H9 (cell line): Measurements from ENCODE around the gene MSI2. TPM values are rescaled to one million over a fixed set of nuclear protein-coding genes. Genes with fewer than 3 reads are reported as not detected.

Source experiments
- DNase-seq: peaks from one replicate; pipeline ENCODE4 v3.0.0-alpha.2; 2017
- H2AFZ ChIP-seq: one replicate; pipeline ENCODE4 v1.6.1; 2013; ENCODE audit warnings: mild to moderate bottlenecking, low read length, control low read depth, moderate library complexity
- H2AK5ac ChIP-seq: 2 replicates; pipeline ENCODE4 v1.6.1; 2013; ENCODE audit warnings: low read length, control low read depth, mixed read lengths; ENCODE audit not compliant: insufficient read length
- H2BK120ac ChIP-seq: one replicate; pipeline ENCODE4 v1.6.1; 2013; ENCODE audit warnings: low read depth, mild to moderate bottlenecking, low read length, control low read depth, inconsistent platforms; ENCODE audit not compliant: poor library complexity, severe bottlenecking
- H2BK12ac ChIP-seq: 2 replicates; pipeline ENCODE4 v1.6.1; 2013; ENCODE audit warnings: low read length, control low read depth, mixed read lengths, low read depth; ENCODE audit not compliant: insufficient read length
- H2BK15ac ChIP-seq: 2 replicates; pipeline ENCODE4 v1.6.1; 2013; ENCODE audit warnings: low read depth, low read length, control low read depth
- H2BK20ac ChIP-seq: one replicate; pipeline ENCODE4 v1.6.1; 2013; ENCODE audit warnings: low read depth, mild to moderate bottlenecking, low read length, control low read depth, inconsistent platforms; ENCODE audit not compliant: poor library complexity, severe bottlenecking
- H2BK5ac ChIP-seq: 2 replicates; pipeline ENCODE4 v1.6.1; 2013; ENCODE audit warnings: low read length, control low read depth, mixed read lengths; ENCODE audit not compliant: insufficient read length
- H3K14ac ChIP-seq: 2 replicates; pipeline ENCODE4 v1.6.1; 2013; ENCODE audit warnings: low read length, control low read depth; ENCODE audit not compliant: insufficient read depth
- H3K18ac ChIP-seq: 2 replicates; pipeline ENCODE4 v1.6.1; 2013; ENCODE audit warnings: low read depth, mild to moderate bottlenecking, mixed read lengths, low read length, control low read depth; ENCODE audit not compliant: insufficient read length
- H3K23ac ChIP-seq: 2 replicates; pipeline ENCODE4 v1.6.1; 2013; ENCODE audit warnings: low read length, control low read depth, mixed read lengths, low read depth; ENCODE audit not compliant: insufficient read length
- H3K23me2 ChIP-seq: 2 replicates; pipeline ENCODE4 v1.6.1; 2013; ENCODE audit warnings: low read depth, mild to moderate bottlenecking, mixed read lengths, low read length, control low read depth; ENCODE audit not compliant: insufficient read length, poor library complexity, severe bottlenecking
- H3K27ac ChIP-seq: 2 replicates; pipeline ENCODE4 v1.5.1; 2013; ENCODE audit warnings: low read length, control low read depth, mixed read lengths, low read depth; ENCODE audit not compliant: insufficient read length
- H3K27me3 ChIP-seq: 2 replicates; pipeline ENCODE4 v1.6.1; 2013; ENCODE audit warnings: low read length, control low read depth, inconsistent platforms; ENCODE audit not compliant: insufficient read depth
- H3K4ac ChIP-seq: 2 replicates; pipeline ENCODE4 v1.6.1; 2013; ENCODE audit warnings: low read depth, mild to moderate bottlenecking, control low read depth, inconsistent platforms, low read length, moderate library complexity
- H3K4me1 ChIP-seq: 2 replicates; pipeline ENCODE4 v1.6.1; 2013; ENCODE audit warnings: low read length, control low read depth, inconsistent platforms; ENCODE audit not compliant: insufficient read depth
- H3K4me2 ChIP-seq: 2 replicates; pipeline ENCODE4 v1.6.1; 2013; ENCODE audit warnings: low read length, control low read depth, mixed read lengths; ENCODE audit not compliant: insufficient read length, insufficient read depth
- H3K56ac ChIP-seq: 2 replicates; pipeline ENCODE4 v1.6.1; 2013; ENCODE audit warnings: low read depth, mild to moderate bottlenecking, mixed read lengths, low read length, control low read depth; ENCODE audit not compliant: insufficient read length
- H3K79me1 ChIP-seq: 2 replicates; pipeline ENCODE4 v1.6.1; 2013; ENCODE audit warnings: low read depth, mild to moderate bottlenecking, moderate library complexity, low read length, control low read depth, inconsistent platforms; ENCODE audit not compliant: insufficient read depth, poor library complexity, severe bottlenecking
- H3K79me2 ChIP-seq: 2 replicates; pipeline ENCODE4 v1.6.1; 2013; ENCODE audit warnings: low read length, control low read depth, inconsistent platforms; ENCODE audit not compliant: insufficient read depth
- H3K9ac ChIP-seq: 2 replicates; pipeline ENCODE4 v1.6.1; 2013; ENCODE audit warnings: low read length, control low read depth, mixed read lengths; ENCODE audit not compliant: insufficient read length; ENCODE audit errors: extremely low read depth
- H3K9me3 ChIP-seq: one replicate; pipeline ENCODE4 v1.6.1; 2013; ENCODE audit warnings: low read depth, low read length, inconsistent platforms; ENCODE audit not compliant: control insufficient read depth
- H3T11ph ChIP-seq: one replicate; pipeline ENCODE4 v1.6.1; 2013; ENCODE audit warnings: mild to moderate bottlenecking, low read length, control low read depth, inconsistent platforms
- H4K20me1 ChIP-seq: one replicate; pipeline ENCODE4 v1.6.1; 2013; ENCODE audit not compliant: control insufficient read depth, insufficient read length, insufficient read depth
- H4K5ac ChIP-seq: 2 replicates; pipeline ENCODE4 v1.6.1; 2013; ENCODE audit warnings: low read depth, mild to moderate bottlenecking, mixed read lengths, low read length, control low read depth; ENCODE audit not compliant: insufficient read length
- H4K8ac ChIP-seq: replicated peaks from 2 replicates; pipeline ENCODE4 v1.6.1; 2013; ENCODE audit warnings: low read length, control low read depth, mixed read lengths, low read depth; ENCODE audit not compliant: insufficient read length
- H4K91ac ChIP-seq: 2 replicates; pipeline ENCODE4 v1.6.1; 2013; ENCODE audit warnings: low read depth, mild to moderate bottlenecking, moderate library complexity, mixed read lengths, low read length, control low read depth; ENCODE audit not compliant: insufficient read length
- H3K27ac Mint-ChIP-seq, 3 experiments: 2 replicates in 2 of 3; 3 replicates in 1 of 3; pipeline ENCODE4 v1.8.0; 2020 to 2021; ENCODE audit warnings: mixed read lengths in 3 of 3, mild to moderate bottlenecking in 1 of 3, moderate library complexity in 1 of 3
- H3K27me3 Mint-ChIP-seq: 2 replicates; pipeline ENCODE4 v1.8.0; 2021; ENCODE audit warnings: low read depth, mild to moderate bottlenecking, moderate library complexity, mixed read lengths
- H3K36me3 Mint-ChIP-seq, 3 experiments: 2 replicates in 2 of 3; 3 replicates in 1 of 3; pipeline ENCODE4 v1.8.0; 2020 to 2021; ENCODE audit warnings: low read depth in 3 of 3, mixed read lengths in 3 of 3; ENCODE audit not compliant: insufficient read depth in 1 of 3
- H3K4me1 Mint-ChIP-seq, 2 experiments: 2 replicates each; pipeline ENCODE4 v1.8.0; 2020; ENCODE audit warnings: mixed read lengths in 2 of 2
- H3K4me3 Mint-ChIP-seq, 2 experiments: 2 replicates in 1 of 2; 3 replicates in 1 of 2; pipeline ENCODE4 v1.8.0; 2020 to 2021; ENCODE audit warnings: mild to moderate bottlenecking in 2 of 2, mixed read lengths in 2 of 2, moderate library complexity in 1 of 2
- H3K9me3 Mint-ChIP-seq, 2 experiments: 2 replicates in 1 of 2; 3 replicates in 1 of 2; pipeline ENCODE4 v1.8.0; 2020; ENCODE audit warnings: mild to moderate bottlenecking in 2 of 2, mixed read lengths in 2 of 2, moderate library complexity in 1 of 2
- CTCF ChIP-seq: fragments of 200-600 bp; sonication (generic); conservative IDR thresholded peaks from 3 replicates; pipeline ENCODE4 v1.8.0; 2021; ENCODE audit warnings: antibody characterized with exemption, mild to moderate bottlenecking
- WGBS: extraction: QIAGEN DNeasy Blood & Tissue Kit; methylation state at CpG from one replicate; pipeline ENCODE4 v1.1.7; 2013; ENCODE audit warnings: missing lambda C conversion rate, low lambda C conversion rate, mixed read lengths; ENCODE audit not compliant: insufficient read length; ENCODE audit errors: extremely low coverage; 5-methylcytosine and 5-hydroxymethylcytosine counted together
- total RNA-seq: library from RNA; stranded (reverse); gene quantifications from 2 replicates; pipeline ENCODE4 v1.2.1, GENCODE V29; 2021

Gene MSI2
- total RNA-seq, 1 experiment from 2014 or later: 98.5 TPM

GRCh38 chr17:57454729-57455062 is 198.4 kb downstream of the MSI2 start:
- Histone ChIP-seq H3K23me2 (no peaks in the 10 kb centered on the region), H4K20me1 (no peaks in the 10 kb centered on the region), H2BK12ac (no peak overlapping the region), H3K27ac (no peak overlapping the region), H2BK5ac (no peak overlapping the region), H3K9me3 (no peaks in the 10 kb centered on the region), H3T11ph (no peak overlapping the region), H3K27me3 (no peaks in the 10 kb centered on the region), H4K5ac (no peak overlapping the region), H4K91ac (no peak overlapping the region), H3K14ac (no peak overlapping the region), H3K23ac (no peak overlapping the region), H2BK20ac (no peak overlapping the region), H4K8ac (no peak overlapping the region), H3K9ac (no peak overlapping the region), H3K79me2 (no peaks in the 10 kb centered on the region), H2BK15ac (no peak overlapping the region), H3K4me1 (no peaks in the 10 kb centered on the region; the same call in 1 of the 2 replicates), H2AK5ac (no peak overlapping the region), H2BK120ac (no peak overlapping the region), H2AFZ (no peak overlapping the region), H3K4ac (no peak overlapping the region), H3K79me1 (no peaks in the 10 kb centered on the region), H3K4me2 (no peak overlapping the region), H3K18ac (no peak overlapping the region), H3K56ac (no peak overlapping the region)
- 0 out of 7 replicates have a peak overlapping the region, but pooled peaks of 1 of the 3 experiments have one; percentile 48 for H3K27ac Mint-ChIP-seq
- no peak for DNase-seq
- peaks cover 8 to 16% of the 10 kb centered on the region in 2 experiments for H3K4me1 Mint-ChIP-seq
- H3K9me3 Mint-ChIP-seq: no peaks in the 10 kb centered on the region
- no CpG with 5 or more reads among the region's 5 CpGs for WGBS
- no peak overlapping the region for H3K4me3 Mint-ChIP-seq
- peaks cover 3 to 9% (median 7%) of the 10 kb centered on the region in 3 experiments; a peak in 6 of 7 replicates for H3K36me3 Mint-ChIP-seq
- H3K27me3 Mint-ChIP-seq: no peaks in the 10 kb centered on the region
- TF ChIP-seq CTCF: no peak
